Epithelial cell of esophagus (primary cell): Measurements from ENCODE around the gene SNF8.
A peak's percentile ranks its signal among the peaks of the same experiment; 100 is the strongest.

ENCODE experiments used
- DNase-seq: peaks from one replicate; pipeline ENCODE4 v3.0.0; 2010; ENCODE audit warnings: low read depth
- H3K4me3 ChIP-seq: 2 replicates; pipeline ENCODE4 v1.5.1; 2011; ENCODE audit warnings: mild to moderate bottlenecking, low read length, control low read depth
- TF ChIP-seq, protein P1 (sequence below): IDR thresholded peaks from 2 replicates; pipeline ENCODE4 v1.5.1; 2011; ENCODE audit warnings: low read depth, mild to moderate bottlenecking, low read length, control low read depth, inconsistent platforms; ENCODE audit not compliant: insufficient read depth; ENCODE audit errors: missing control alignments

SNF8 gene

DNA sequence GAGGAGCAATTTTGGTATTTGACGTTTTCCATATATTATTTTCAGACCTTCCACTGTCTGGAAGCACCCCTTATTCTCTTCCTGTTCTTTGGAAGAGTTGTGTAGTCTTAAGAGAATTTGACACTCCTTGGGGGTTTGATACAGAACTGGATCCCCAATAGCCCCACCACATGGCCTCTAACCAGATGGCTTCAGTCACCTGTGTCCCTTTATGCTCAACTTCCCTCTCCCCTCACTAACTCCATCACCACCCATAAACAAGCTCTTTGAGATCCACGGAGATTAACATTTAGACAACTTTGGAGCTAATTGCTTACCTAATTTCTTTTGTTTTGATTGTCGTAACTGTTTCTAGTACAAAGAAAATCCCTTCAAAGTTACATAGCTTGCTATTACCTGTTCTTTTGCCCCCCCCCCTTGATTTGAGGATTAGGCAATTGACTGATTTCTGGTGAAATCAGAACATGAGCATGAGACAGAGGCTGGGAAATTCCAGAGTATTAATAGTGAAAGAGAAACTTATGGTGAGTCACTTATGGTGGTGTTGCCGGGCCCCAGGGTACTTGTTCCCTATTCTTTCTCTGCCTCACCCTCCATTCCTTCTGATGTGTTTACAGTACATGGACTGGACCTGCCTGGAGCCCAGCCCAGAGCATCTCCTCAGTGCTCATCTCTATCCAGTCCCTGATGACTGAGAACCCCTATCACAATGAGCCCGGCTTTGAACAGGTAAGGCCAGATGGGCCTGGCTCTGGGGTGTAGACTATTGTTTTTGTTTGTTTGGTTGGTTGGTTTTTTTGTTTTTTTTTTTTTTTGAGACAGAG lies 29.0 kb downstream of the SNF8 start:
- peak; percentile 99 for DNase-seq
- TF ChIP-seq, protein P1, sequence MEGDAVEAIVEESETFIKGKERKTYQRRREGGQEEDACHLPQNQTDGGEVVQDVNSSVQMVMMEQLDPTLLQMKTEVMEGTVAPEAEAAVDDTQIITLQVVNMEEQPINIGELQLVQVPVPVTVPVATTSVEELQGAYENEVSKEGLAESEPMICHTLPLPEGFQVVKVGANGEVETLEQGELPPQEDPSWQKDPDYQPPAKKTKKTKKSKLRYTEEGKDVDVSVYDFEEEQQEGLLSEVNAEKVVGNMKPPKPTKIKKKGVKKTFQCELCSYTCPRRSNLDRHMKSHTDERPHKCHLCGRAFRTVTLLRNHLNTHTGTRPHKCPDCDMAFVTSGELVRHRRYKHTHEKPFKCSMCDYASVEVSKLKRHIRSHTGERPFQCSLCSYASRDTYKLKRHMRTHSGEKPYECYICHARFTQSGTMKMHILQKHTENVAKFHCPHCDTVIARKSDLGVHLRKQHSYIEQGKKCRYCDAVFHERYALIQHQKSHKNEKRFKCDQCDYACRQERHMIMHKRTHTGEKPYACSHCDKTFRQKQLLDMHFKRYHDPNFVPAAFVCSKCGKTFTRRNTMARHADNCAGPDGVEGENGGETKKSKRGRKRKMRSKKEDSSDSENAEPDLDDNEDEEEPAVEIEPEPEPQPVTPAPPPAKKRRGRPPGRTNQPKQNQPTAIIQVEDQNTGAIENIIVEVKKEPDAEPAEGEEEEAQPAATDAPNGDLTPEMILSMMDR = no peak
- no peak overlapping the region for H3K4me3 ChIP-seq

- DNase-seq = no peak
- H3K4me3 ChIP-seq = no peak overlapping the region
- TF ChIP-seq, protein P1 = no peak
Observed at GRCh38 chr17:48912476-48912875, 32.2 kb downstream of the SNF8 start.

GRCh38 chr17:48910370-48910769 lies 34.3 kb downstream of the SNF8 start:
- TF ChIP-seq, protein P1 = no peak
- peak overlapping the region; percentile 81 for H3K4me3 ChIP-seq
- DNase-seq = no peak

DNA sequence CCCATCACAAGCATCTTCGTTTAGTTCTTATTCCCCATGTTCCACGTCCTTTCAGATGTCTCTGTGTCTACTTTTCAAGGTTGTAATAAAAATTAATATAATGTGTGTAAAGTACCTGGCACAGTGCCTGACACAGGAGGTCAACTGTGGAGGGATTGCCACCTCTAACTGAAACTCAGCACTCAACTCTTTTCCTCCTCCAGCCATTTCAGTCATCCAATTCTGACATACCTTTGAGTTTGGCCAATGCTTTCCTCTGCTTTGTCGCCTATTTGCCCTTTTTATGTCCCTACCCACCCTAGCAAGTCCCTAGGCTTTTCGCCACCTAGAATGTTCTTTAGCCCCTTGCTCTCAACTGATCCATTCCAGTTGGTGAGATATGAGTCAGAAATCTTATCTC lies 34.9 kb downstream of the SNF8 start:
- H3K4me3 ChIP-seq = peak overlapping the region; percentile 81
- peak; percentile 19 for DNase-seq
- TF ChIP-seq, protein P1 = no peak

DNA sequence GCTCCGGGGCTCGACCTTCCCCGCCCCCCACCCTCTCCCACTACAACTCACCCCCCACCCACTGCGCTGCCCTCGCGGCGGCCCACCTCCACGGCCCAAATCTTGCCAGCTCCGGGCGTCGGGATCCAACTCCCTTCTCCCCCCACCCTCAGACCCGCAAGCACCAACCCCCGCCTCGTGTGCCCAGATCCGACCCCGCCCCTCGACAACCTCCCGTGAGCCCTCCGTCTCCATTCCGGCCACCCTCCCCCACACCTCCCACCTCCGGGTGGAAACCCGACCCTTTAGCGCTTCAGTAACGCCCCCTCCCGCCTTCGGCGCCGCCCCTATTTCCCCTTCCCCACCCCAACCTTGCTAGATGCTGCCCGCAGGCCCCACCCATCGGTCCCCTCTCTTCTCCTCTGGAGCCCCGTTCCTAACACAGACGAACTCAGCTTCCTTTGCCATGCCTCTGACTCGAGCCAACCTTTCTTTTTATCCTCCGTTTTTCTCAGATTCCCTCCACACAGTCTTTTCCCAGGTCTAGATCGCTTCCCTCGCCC lies 35.7 kb downstream of the SNF8 start:
- TF ChIP-seq, protein P1 = no peak
- H3K4me3 ChIP-seq = peak overlapping the region; percentile 81
- peak; percentile 86 for DNase-seq

- H3K4me3 ChIP-seq = peak within 1 kb of the TSS; percentile 81
- TF ChIP-seq, protein P1 = no peak
- DNase-seq = peak; percentile 96
Observed at GRCh38 chr17:48908047-48908843, 36.4 kb downstream of the SNF8 start, which contains the start of gene UBE2Z. Gene UBE2Z, plus strand, starts transcription at chr17:48908407. Its CDS starts 97 bp downstream, at chr17:48908504.
